Gastrocnemius medialis (tissue), 4 donors: ENCODE data around the gene FXN.

Experiments
- CTCF ChIP-seq, 5 experiments: fragments of 450-650 bp in 3 of 5; fragments of 200-600 bp in 2 of 5; sonication (generic) in 2 of 5; IDR thresholded peaks in 4 of 5; conservative IDR thresholded peaks in 1 of 5; 1 replicate in 4 of 5; 2 replicates in 1 of 5; pipeline ENCODE4 v1.5.1; 2016 to 2019; ENCODE audit warnings: antibody characterized with exemption in 5 of 5, mild to moderate bottlenecking in 3 of 5, moderate library complexity in 3 of 5
- POLR2A ChIP-seq, 2 donors: fragments of 450-650 bp; IDR thresholded peaks; one replicate each; pipeline ENCODE4 v1.6.1; 2017; ENCODE audit warnings: antibody characterized with exemption in 2 of 2, mild to moderate bottlenecking in 2 of 2, moderate library complexity in 2 of 2

GRCh38 chr9:69023650-69024049, 11.9 kb upstream of the FXN start:
- TF ChIP-seq CTCF (IDR thresholded peaks at IDR 0.05 in 4 of 5, conservative IDR thresholded peaks at IDR 0.05 in 1 of 5) (no peak), POLR2A (IDR thresholded peaks at IDR 0.05) (no peak)
